ENCODE data around the gene ARHGAP6.
"Not testable (repeated sequence)": the region's sequence is repeated elsewhere in the genome, so short reads cannot be mapped to it uniquely, and the experiment has no call there.

The ARHGAP6 gene

DNA sequence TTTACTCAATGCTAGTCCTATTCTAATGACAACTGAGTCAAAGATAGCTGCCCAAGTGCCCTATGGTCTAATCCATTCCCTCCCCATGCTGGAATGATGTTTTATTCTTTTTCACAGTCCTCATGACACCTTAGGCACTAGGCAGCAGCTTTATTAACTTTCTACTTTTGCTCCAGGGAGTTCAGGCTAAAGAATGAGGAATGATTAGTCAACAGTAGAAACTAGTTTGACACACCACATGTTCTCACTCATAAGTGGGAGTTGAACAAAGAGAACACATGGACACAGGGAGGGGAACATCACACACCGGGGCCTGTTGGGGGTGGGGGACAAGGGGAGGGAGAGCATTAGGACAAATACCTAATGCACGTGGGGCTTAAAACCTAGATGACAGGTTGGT is 309.8 kb downstream of the ARHGAP6 start:
- not testable (repeated sequence) for H3K27me3 Mint-ChIP-seq; H3K27ac Mint-ChIP-seq; DNase-seq; H3K4me3 Mint-ChIP-seq; H3K4me1 Mint-ChIP-seq (ENCODE audit: low read depth in 2 of 2); H3K9me3 Mint-ChIP-seq; H3K36me3 Mint-ChIP-seq (ENCODE audit: insufficient read depth); ATAC-seq (replicated peaks)

DNA sequence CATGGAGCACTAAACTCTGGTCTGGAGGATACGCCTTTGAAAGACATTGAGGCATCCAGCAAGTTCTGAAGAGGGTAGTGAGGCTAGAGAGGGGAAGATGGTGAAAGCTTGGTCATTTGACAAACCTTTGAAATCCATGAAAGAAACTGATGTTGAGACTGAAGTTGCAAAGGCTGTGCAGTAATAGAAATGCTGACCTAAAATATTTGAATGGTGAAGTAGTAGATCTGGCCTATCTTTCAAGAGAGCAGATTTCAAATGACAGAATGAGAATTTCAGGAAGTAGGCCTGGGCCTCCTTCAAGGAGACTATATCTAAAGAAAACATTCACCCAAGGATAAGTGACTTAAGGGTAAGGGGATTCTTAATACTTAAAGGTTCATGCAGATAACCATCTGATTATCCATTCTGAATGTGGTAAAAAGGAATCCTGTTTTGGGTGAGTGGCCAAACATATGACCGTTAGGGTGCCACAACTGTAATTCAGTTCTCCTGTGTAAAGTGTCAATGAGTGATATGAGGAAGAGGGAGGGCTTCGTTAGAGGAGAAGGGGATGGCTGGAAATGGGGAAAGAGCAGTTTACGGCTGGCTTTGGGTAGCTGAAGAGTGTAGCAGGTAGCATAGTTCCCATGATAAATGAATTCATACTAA is 310.3 kb downstream of the ARHGAP6 start:
- DNase-seq, result no peak
- Mint-ChIP-seq H3K27me3 (no peaks in the 10 kb centered on the region), H3K4me1 (ENCODE audit: low read depth in 2 of 2) (no peaks in the 10 kb centered on the region), H3K36me3 (ENCODE audit: insufficient read depth) (no peaks in the 10 kb centered on the region), H3K4me3 (no peak overlapping the region), H3K9me3 (no peaks in the 10 kb centered on the region), H3K27ac (no peak overlapping the region)
- ATAC-seq (replicated peaks), result no peak

DNA sequence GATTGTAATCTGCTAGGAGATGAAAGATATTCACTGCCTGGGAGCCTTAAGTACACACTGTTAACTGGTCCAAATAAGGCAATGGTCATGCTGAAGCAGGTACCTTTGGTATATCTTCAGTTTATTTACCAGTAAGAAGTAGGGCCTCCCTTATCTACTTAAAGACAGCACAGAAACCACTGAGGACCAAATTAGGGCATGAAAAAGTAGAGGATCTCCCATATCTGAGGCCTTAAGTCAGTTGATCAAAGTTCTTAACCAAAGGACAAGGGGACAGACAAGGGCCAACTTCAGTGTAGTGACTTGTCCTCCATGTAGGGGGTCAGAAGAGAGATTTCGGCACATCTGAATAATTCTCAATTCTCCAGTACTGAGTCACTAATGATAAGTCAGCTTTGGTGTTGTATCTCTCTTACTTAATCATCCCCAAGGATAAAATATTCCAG is 313.4 kb downstream of the ARHGAP6 start:
- ATAC-seq (replicated peaks), result no peak

DNA sequence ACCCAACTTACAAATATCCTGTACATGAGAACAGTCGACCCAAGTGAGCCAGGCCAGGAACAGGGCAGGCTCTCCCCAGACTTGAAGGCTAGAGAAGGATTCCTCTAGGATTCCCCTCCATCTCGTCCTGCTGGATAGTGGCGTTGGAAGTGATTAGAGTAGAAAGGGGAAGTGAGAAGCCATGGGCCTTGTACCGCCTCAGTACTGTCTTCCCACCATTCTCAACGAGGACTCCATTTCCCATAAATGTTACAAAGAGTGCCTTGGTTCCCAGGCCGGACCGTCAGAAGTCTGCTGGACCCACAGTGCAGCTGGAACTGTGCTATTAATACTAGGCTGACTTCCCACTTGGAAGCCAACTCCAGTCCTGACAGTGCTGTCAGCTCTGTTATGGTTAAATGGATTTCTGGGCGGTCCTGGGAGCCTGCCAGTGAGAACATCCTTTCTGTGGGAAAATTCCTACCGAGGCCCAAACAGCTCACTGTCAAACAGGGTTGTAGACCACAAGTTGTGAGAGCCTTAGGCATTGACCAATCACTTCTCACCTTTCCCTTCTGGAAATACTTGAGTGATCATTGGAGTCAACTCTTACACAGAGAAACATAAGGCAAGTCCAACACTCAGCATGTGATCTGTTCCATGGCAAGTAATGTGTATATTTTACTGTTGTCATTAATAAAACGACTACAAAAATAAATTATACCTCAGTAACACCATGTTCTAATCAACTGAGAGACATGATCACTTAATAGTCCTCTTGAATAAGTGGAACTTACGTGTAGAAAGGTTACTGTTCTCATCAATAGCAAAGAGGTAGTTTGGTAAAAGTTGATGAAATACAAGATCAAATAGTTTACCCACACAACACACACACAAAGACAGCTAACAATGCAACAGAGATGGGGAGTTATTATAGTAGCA is 314.1 kb downstream of the ARHGAP6 start:
- DNase-seq, result no peak
- H3K27ac Mint-ChIP-seq, result no peak overlapping the region
- no peak for ATAC-seq (replicated peaks)
- no peaks in the 10 kb centered on the region for H3K9me3 Mint-ChIP-seq
- no peaks in the 10 kb centered on the region for H3K4me1 Mint-ChIP-seq (ENCODE audit: low read depth in 2 of 2)
- no peaks in the 10 kb centered on the region for H3K27me3 Mint-ChIP-seq
- H3K4me3 Mint-ChIP-seq, result no peak overlapping the region
- no peaks in the 10 kb centered on the region for H3K36me3 Mint-ChIP-seq (ENCODE audit: insufficient read depth)

More for the DNA sequence above, 313.4 kb downstream of the ARHGAP6 start:
- no peaks in the 10 kb centered on the region for H3K9me3 Mint-ChIP-seq
- H3K27ac Mint-ChIP-seq, result no peak overlapping the region
- no peak overlapping the region for H3K4me3 Mint-ChIP-seq
- H3K27me3 Mint-ChIP-seq, result no peaks in the 10 kb centered on the region
- no peak for DNase-seq
- H3K36me3 Mint-ChIP-seq (ENCODE audit: insufficient read depth), result no peaks in the 10 kb centered on the region
- no peaks in the 10 kb centered on the region for H3K4me1 Mint-ChIP-seq (ENCODE audit: low read depth in 2 of 2)

DNA sequence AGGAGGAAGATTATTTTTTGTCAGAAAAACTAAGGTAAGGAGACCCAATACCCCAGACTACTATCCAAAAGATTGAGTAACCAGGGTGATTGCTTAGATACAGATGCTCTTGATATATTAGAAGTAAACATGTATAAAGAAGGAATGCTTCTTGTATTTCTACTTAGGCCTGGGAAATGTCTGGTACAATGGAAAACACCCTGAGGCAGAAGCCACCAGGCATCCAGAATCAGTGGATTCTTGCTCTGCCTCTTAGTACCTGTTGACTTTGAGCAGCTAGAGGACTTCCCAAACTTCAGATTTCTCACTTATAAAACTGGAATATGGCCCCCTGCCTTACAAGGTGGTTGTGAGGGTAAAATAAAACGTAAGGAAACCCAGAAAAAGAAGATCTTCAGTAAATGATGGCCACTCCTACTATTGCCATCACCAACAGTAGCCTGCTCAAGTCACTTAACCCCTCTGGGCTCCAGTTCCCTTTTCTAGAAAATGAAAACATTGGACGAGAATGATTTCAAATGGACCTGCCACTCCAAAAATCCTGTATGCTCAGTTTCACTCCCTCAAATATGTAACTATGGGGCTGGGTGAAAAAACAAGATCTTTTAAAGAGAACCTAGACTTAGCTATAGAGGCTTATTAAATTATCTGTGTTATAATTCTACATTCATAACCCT is 315.9 kb downstream of the ARHGAP6 start:
- DNase-seq (no peak), ATAC-seq (replicated peaks) (no peak)
- Mint-ChIP-seq H3K4me3 (no peak overlapping the region), H3K27me3 (no peaks in the 10 kb centered on the region), H3K4me1 (ENCODE audit: low read depth in 2 of 2) (no peaks in the 10 kb centered on the region), H3K36me3 (ENCODE audit: insufficient read depth) (no peaks in the 10 kb centered on the region), H3K27ac (no peak overlapping the region), H3K9me3 (no peaks in the 10 kb centered on the region)

DNA sequence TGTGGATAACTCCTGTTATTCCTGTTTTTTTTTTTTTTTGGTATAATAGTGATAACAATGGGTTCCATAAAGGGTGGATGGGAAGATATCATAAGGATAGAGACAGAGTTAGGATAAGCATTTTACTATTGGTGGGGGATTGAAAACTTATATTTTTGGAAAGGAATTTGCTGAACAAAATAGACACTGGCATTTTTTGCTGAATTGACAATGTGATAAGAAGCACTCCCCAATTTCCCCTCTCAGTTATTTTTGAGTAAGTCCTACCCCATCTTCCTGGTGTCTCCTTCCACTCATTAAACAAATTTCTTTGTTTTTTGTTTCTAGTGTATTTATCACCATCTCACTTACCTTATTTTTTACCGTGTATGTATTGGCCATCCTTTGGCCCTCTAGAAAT is 316.7 kb downstream of the ARHGAP6 start:
- no peak overlapping the region for H3K4me3 Mint-ChIP-seq
- DNase-seq (no peak), ATAC-seq (replicated peaks) (no peak)
- no peaks in the 10 kb centered on the region for H3K27me3 Mint-ChIP-seq
- no peaks in the 10 kb centered on the region for H3K4me1 Mint-ChIP-seq (ENCODE audit: low read depth in 2 of 2)
- no peaks in the 10 kb centered on the region for H3K9me3 Mint-ChIP-seq
- no peak overlapping the region for H3K27ac Mint-ChIP-seq
- no peaks in the 10 kb centered on the region for H3K36me3 Mint-ChIP-seq (ENCODE audit: insufficient read depth)

DNA sequence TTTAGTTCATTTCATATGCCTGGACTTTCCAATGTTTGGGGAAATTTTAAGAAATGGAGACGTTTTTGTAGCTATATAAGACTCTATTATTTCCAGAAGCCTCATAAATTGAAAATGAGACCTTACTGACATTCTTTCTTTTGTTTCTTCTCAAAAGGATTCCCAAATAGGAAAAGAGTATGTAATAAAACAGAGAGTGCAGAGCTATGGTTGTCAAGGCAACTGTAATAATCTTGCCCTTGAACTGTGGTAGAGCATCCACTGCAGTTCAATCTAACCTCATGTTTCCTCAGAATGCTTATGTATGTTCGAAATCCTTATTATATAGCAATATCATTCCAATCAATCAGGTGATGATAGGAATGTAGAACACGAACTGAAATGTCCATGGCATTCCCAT is 318.4 kb downstream of the ARHGAP6 start:
- Mint-ChIP-seq H3K27ac (no peak overlapping the region), H3K9me3 (no peaks in the 10 kb centered on the region), H3K27me3 (no peaks in the 10 kb centered on the region), H3K36me3 (ENCODE audit: insufficient read depth) (no peaks in the 10 kb centered on the region), H3K4me1 (ENCODE audit: low read depth in 2 of 2) (no peaks in the 10 kb centered on the region), H3K4me3 (no peak overlapping the region)
- DNase-seq (no peak), ATAC-seq (replicated peaks) (no peak)

DNA sequence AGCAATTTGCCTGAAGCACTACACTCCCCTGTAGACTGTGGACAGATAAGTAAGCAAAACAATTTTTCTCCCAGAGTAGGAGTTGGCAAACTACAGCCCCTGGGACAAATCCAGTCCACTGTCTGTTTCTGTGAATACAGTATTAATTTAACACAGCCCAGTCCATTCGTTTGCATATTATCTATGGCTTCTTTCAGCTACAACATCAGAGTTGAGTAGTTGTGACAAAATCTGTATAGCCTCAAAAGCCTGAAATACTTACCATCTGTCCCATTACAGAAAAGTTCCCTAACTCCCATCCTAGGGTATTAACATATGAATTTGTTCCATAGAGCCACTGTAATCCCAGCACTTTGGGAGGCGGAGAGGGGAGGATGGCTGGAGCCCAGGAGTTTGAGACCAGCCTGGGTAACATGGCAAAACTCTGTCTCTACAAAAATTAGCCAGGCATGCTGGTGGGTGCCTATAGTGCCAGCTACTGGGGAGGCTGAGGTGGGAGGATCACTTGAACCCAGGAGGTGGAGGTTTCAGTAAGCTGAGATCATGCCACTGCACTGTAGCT is 319.5 kb downstream of the ARHGAP6 start:
- Mint-ChIP-seq H3K27ac (no peak overlapping the region), H3K27me3 (no peaks in the 10 kb centered on the region), H3K36me3 (ENCODE audit: insufficient read depth) (no peaks in the 10 kb centered on the region), H3K4me1 (ENCODE audit: low read depth in 2 of 2) (no peaks in the 10 kb centered on the region), H3K9me3 (no peaks in the 10 kb centered on the region), H3K4me3 (no peak overlapping the region)
- DNase-seq (no peak), ATAC-seq (replicated peaks) (no peak)

DNA sequence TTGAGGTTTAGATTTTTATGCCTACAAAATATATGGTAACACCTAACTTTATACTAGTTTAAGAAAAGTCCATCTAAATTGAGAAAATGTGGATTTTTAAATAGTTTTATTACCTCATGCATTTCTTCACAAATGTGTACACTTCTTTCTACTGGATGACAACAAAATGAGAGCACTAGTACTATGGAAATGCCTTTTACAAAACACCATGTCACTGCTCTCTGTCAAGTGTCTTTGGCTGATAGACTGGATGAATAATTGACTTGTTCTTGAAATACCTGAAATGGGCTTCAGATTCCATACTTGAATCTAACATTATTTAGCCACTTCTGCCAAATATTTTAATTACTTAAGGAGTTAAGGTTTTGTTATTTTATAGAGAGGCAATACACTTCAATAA is 323.0 kb downstream of the ARHGAP6 start:
- H3K4me3 Mint-ChIP-seq, result no peak overlapping the region
- DNase-seq (no peak), ATAC-seq (replicated peaks) (no peak)
- no peak overlapping the region for H3K27ac Mint-ChIP-seq
- H3K9me3 Mint-ChIP-seq, result no peaks in the 10 kb centered on the region
- no peaks in the 10 kb centered on the region for H3K36me3 Mint-ChIP-seq (ENCODE audit: insufficient read depth)
- H3K27me3 Mint-ChIP-seq, result peaks cover 0 to 7% of the 10 kb centered on the region in 2 donors
- no peaks in the 10 kb centered on the region for H3K4me1 Mint-ChIP-seq (ENCODE audit: low read depth in 2 of 2)

DNA sequence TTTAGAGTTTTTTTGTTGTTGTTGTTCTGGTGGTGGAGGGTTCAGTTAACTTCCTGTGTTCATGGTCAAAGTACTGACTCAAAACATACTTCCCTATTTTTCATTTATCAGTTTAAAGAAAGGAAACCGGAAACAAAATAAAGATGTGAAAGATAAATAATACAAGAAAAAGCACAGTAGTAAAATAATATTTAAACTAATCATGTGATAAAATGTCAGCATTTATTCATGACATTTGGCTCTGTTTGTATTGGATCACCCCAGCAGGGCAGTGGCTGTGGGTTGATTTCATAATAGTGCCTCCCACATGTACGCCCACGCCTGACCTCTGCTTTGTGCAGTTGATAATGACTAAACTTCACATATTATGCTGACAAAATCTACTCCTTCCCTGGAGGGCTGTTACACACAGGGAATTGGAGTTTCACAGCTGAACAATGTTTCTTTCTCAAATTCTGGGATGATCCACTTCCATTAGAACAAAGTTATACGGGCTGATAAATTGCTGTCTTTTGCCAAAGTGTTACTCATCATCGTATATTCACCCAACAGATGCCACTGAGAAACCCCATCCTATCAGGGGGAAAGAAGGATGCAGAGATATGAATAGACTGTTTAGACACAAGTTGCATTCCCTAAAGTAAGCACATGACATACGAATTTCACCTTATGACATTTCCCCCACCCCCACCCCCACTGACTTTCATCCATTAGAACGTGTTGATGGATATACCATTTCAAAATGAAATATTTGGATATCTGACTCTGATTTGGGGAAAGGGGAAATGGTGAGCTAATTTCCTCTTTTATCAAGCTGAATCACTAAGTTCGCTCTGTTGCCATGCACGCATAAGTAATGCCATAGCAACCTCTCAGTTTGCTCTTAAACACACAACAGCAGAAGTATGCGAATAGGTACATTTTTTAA is 324.2 kb downstream of the ARHGAP6 start:
- no peaks in the 10 kb centered on the region for H3K36me3 Mint-ChIP-seq (ENCODE audit: insufficient read depth)
- no peaks in the 10 kb centered on the region for H3K9me3 Mint-ChIP-seq
- H3K4me3 Mint-ChIP-seq, result no peak overlapping the region
- H3K27me3 Mint-ChIP-seq, result peaks cover 0 to 7% of the 10 kb centered on the region in 2 donors
- H3K27ac Mint-ChIP-seq, result no peak overlapping the region
- DNase-seq, result no peak
- peak; percentile 29 for ATAC-seq (replicated peaks)
- H3K4me1 Mint-ChIP-seq (ENCODE audit: low read depth in 2 of 2), result no peaks in the 10 kb centered on the region

DNA sequence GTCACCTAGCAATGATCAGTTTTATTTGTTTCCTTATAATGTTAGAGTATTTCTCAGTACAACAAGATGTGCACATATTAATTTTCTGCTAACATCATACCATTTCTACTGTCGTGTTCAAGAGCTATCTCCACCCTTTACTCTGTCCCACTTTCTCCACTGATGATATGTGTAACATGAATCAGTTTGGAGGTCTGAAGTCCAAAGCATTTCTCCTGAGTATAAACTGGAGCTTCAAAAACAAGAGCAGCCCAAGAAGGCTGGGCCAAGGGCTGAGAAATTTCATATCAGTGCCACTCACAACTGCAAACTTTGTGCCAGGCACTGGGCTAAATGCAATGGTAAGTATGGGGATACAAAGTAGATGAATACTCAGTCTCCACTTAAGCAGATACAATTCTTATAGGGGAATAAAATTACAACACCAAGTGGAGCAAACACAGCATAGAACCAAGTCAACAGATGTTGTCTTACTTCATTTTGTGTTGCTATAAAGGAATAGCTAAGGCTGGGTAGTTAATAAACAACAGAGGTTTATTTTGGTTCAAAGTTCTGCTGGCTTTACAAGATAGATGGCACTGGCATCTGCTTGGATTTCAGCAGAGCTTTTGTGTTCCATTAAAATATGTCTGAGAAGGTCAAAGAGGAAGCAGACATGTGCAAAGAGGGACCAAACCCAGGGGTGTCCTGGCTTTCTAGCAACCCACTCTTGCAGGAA is 328.3 kb downstream of the ARHGAP6 start:
- ATAC-seq (replicated peaks), result no peak
- H3K27me3 Mint-ChIP-seq, result peaks cover 0 to 7% of the 10 kb centered on the region in 2 donors
- no peak overlapping the region for H3K4me3 Mint-ChIP-seq
- H3K9me3 Mint-ChIP-seq, result no peaks in the 10 kb centered on the region
- no peaks in the 10 kb centered on the region for H3K36me3 Mint-ChIP-seq (ENCODE audit: insufficient read depth)
- DNase-seq, result no peak
- H3K27ac Mint-ChIP-seq, result no peak overlapping the region
- no peaks in the 10 kb centered on the region for H3K4me1 Mint-ChIP-seq (ENCODE audit: low read depth in 2 of 2)

DNA sequence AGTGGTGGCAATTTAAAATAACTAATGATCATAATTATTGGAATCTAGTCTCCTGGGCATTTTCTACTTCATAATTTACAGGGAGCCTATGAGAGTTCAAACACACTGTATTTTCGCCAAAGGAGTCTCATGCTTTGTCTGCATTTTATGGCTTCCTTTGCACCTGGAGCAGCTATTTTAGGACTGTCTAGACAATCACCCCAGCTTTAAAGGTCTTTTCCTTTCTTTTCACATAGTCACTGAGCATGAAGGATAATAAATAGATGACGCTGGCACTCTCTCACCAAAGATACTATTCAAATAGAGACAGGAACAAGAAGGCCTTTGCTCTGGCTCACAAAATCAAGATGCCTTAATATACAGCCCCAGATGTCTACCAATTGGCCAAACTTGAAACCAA is 329.5 kb downstream of the ARHGAP6 start:
- Mint-ChIP-seq H3K27ac (no peak overlapping the region), H3K4me1 (ENCODE audit: low read depth in 2 of 2) (no peaks in the 10 kb centered on the region), H3K9me3 (no peaks in the 10 kb centered on the region), H3K27me3 (peaks cover 0 to 7% of the 10 kb centered on the region in 2 donors), H3K36me3 (ENCODE audit: insufficient read depth) (no peaks in the 10 kb centered on the region), H3K4me3 (no peak overlapping the region)
- DNase-seq (no peak), ATAC-seq (replicated peaks) (no peak)

All from effector memory CD8-positive, alpha-beta T cell (primary cell).